Measurements from ENCODE around the gene MYBPH.
A peak's percentile ranks its signal among the peaks of the same experiment; 100 is the strongest.

Gene MYBPH, protein sequence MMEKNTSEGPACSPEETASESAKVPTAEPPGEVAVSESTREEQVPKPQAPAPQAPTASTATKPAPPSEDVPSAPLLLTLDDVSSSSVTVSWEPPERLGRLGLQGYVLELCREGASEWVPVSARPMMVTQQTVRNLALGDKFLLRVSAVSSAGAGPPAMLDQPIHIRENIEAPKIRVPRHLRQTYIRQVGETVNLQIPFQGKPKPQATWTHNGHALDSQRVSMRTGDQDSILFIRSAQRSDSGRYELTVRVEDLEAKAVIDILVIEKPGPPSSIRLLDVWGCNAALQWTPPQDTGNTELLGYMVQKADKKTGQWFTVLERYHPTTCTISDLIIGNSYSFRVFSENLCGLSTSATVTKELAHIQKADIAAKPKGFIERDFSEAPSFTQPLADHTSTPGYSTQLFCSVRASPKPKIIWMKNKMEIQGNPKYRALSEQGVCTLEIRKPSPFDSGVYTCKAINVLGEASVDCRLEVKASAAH

DNA sequence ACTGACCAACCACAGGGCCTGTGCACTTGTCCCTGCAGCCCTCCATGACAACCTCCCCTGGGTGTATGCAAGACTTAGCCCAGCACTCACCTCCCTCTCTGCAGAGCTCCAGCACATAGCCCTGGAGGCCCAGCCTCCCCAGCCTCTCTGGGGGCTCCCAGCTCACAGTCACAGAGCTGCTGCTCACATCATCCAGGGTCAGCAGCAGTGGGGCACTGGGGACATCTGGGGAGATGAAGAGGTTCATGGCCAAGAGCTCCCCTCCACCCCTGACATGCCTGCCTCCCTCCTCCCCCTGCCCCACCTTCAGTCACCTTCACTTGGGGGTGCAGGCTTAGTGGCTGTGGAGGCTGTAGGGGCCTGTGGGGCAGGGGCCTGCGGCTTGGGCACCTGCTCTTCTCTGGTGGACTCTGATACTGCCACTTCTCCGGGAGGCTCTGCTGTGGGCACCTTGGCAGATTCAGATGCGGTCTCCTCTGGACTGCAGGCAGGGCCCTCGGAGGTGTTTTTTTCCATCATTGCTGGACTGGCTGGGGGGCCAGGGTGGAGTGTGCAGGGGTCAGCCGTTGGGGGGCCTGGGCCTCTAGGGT lies at the start of gene MYBPH:
TSS of gene MYBPH (minus strand) at position 590 of the 590 bp plus-strand sequence. CDS start at position 519, 71 bp downstream.
- DNase-seq (ENCODE audit: low spot score): no peak
- FAIRE-seq: no peak

DNA sequence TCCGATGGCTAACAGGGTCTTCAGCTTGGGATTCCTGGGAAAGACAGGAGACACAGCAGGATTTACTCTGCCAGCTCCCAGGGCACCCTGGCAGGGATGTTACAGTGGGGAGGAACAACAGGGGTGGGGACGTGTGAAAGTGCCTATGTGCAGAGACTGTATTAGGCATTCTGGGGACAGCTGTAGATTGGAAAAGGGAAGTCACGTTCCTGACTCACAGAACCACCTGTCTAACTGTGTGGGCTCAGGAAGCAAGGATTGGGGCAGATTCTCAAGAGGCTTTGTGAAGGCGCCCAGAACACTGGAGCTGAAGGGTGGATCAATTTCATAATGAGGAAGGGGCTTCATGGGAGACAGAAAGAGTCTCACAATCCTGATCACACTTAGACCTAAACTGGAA lies 49.4 kb upstream of the MYBPH start:
- DNase-seq (ENCODE audit: low spot score) (no peak), FAIRE-seq (no peak)

DNA sequence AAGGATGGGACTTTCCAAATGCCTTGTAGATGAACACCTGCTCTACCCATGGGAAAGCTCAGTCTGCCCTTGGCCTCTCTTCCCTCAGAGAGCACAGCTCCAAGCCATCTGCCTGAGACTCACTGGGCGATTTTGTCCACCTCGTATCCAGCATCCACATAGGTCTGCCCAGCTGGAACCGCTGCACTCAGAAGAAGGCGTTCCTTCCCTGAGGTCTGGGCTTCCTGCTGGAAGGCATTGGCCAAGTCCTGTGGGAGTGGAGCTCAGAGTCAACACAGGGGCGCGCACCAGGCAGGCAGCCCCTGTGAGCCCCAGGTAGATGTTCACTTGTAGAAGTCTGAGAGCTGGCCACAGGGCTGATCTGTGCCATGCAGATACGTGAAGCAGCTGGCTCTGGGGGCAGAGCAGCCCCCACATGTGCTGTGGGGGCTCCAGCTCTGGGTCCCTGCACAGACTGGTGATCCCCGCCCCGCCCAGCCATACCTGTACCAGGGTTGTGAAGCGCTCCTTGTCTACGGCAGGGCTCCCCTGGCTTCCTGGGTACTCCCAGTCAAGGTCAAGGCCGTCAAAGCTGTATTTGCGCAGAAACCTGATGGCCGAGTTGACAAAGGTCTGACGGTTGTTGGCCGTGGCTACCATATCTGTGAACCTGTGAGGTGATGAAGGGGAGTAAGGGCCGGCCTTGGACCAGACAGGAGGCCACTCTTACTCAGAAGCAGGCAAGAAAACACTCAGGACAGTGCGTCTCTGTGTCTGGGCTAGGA lies 47.6 kb upstream of the MYBPH start:
- FAIRE-seq: no peak
- no peak for DNase-seq (ENCODE audit: low spot score)

DNA sequence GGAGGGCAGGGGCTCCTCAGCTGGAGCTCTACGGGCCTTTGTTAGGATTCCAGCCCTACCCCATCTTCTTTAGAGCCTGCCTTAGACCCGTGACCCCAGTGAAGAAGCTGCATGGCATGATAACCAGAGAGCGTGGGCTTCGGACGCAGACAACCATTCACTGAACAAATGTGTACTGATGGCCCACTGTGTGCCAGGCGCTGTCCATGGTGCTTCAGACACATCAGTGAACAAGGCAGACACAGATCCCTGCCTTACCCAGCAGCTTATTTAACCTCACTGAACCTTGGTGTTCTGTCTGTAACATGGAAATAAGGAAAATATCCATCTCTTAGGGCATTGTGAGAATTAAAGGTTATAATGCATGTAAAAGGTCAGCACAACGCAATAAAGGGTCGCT lies 44.3 kb upstream of the MYBPH start:
- peak; percentile 25 for DNase-seq (ENCODE audit: low spot score)
- FAIRE-seq: no peak

DNA sequence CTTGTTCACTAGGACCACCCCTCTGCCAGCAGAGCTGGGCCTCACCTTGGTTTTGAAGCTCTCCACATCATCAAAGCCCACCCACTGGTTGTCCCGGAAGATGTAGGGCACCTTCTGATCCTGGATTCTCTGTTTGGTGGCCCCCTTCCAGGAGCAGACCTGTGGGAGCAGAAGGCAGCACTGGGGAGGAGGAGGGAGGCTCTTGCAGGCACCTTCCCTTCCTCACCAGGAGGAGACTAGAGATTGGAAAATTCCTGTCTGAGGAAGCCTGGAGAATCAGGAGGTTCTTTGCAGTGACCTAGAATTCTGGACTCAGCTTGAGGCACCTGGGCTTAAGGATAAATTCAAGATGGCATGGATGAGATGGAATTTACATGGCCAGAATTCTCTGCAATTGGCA lies 43.5 kb upstream of the MYBPH start:
- FAIRE-seq: no peak

DNA sequence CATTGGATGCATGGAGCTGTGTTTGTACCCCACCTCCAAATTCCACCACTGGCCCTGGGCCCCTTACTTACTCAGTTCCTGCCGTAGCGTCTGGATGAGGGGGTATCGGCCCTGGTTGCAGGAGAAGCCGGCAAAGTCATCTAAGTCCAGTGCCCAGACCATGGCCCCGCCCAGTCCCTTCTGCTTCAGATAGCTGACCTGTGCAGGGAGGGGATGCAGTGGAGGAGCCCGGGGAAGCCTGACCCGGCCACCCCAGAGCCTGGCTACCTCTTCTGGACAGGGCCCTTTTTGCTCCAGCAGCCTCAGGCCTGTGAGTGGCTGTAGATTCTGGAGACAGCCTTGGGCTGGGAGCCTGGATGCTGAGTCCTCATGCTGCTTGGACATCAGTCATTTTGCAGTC lies 42.0 kb upstream of the MYBPH start:
- DNase-seq (ENCODE audit: low spot score) (no peak), FAIRE-seq (no peak)

More for the DNA sequence above, 43.5 kb upstream of the MYBPH start:
- DNase-seq (ENCODE audit: low spot score): no peak

DNA sequence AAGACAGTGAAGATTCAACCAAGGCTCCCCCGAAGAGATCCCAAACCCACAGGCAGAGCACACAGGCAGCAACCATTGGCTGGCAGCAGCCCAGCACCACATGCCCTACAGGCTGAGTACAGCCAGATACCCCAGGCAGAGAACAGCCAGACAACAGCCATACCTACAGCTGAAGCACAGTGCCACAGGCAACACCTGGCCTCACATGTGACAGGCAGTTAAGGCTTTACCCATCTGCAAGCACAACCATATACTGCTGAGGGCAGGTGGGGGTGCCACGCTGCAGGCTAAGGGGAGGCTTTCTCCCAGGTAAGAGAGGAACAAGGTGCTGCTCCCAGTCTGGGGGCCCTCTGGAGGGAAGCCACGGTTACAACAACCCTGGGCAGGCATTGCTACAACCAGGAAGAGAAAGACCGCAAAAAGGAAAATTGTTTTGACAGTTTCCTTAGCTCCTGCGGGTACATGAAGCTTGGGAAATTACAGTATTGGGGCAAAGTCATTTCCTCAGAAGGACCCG lies 41.6 kb upstream of the MYBPH start:
- DNase-seq (ENCODE audit: low spot score) (peak; percentile 17), FAIRE-seq (no peak)

DNA sequence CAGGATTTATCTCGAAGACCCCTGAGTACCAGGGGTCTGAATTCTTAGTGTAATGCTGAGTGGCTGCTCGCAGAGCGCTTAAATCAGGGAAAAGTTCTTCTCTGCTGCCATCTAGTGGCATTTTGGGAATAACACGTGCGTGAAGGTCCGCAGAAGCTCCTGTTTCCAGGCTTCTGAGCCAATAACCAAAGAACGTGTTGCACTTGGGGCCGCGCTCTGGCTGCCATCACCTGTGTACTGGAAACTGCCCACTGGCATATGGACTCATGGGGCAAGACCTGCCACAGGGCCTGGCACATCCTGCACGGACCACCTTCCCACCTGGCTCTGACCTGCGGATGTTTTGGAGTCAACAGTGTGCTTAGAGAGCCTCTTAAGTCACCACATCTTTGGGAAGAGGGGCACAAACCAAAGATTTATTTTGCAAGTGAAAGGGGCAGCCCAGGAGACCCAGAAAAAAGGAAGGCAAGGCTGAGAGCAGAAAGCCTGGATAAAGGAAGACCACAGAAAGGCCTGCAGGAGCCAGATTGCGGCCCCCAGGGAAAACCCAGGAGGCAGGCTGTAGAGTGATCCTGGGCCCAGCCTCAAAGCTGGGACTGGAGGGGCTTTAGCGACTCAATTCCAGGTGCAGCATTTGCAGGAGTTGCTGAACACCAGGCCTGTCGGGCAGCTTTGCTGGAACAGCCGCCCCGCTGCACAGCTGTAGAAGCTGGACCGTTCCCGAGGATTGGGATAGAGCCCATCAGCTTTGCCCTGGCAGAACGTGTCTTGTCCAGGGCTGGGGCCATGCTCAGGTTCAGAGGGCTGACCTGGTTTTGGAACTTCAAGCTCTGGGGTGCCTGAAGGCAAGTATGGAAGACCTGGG lies 40.9 kb upstream of the MYBPH start:
- peak; percentile 72 for DNase-seq (ENCODE audit: low spot score)
- no peak for FAIRE-seq

DNA sequence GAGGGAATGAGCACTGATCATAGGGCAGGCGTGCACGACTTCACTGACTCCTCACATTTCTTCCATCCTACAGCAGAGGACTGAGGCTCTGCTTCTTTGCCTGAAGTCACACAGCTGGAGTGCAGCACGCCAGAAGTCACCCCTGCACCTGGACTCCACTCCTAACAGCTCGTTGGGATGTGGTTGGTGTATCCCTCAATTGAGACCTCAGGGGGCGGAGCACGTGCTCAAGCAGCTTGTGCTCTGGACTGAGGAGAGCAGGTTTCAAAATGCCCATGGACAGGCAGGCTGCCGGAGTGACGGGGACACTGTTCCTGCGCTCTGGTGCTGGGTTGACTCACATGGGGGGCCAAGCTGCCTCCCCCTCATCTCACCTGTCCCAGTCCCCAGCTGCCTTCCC lies 39.9 kb upstream of the MYBPH start:
- DNase-seq (ENCODE audit: low spot score): no peak

DNA sequence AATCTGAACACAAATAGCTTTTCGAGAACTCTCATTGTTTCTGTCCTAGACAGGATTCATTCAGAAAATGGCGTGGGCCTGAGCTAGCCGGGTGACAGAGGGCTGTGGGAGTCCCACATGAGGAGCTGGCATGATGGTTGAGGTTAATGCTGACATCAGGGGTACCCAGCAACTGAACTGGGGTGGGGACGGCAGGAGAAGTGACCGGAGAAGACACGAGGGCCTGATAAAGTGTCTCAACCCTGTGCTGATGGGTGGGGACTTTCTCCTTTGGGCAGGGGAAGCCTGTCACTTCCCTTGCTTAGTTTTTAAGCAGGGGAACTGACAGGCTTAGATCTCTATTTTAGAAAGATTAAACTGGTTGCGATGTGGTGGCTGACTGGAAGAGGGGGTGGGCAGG lies 39.2 kb upstream of the MYBPH start:
- FAIRE-seq (no peak), DNase-seq (ENCODE audit: low spot score) (no peak)

More for the DNA sequence above, 39.9 kb upstream of the MYBPH start:
- FAIRE-seq: no peak

DNA sequence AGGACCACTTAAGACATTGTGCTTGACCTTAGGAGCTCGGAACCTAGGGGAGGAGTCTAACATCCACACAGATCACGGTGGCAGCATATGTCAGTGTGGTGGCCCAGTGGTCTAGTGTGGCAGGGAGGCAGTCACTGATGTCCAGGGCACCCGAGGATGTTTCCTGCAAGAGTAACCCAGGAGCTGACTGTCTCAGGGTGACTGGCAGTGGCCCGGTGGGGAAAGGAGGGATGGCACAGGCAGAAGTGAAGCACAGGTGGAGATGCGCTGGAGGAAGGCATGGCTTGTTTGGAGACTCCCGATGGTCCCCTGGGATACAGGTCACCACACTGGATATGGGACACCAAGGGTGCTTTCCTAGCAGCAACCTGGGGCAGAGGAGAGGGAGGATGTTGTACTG lies 37.5 kb upstream of the MYBPH start:
- DNase-seq (ENCODE audit: low spot score) (no peak), FAIRE-seq (no peak)

DNA sequence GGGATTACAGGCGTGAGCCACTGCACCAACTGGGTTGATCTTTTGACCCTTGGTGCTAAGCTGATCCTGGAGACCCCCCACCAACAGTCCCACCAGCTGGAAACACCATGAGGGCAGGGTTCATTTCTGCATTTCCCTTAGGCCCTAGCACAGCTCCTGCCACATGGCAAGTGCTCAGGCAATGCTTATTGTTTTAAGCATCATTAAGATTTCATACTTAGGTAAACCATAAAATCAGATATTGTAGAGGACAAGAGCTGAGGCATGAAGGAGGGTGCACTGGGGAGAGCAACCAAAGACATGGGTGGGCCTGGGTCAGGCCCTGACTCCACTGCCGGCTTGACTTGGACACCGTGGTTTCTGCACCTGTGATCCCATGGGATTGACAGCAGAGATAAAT lies 36.2 kb upstream of the MYBPH start:
- DNase-seq (ENCODE audit: low spot score): no peak

DNA sequence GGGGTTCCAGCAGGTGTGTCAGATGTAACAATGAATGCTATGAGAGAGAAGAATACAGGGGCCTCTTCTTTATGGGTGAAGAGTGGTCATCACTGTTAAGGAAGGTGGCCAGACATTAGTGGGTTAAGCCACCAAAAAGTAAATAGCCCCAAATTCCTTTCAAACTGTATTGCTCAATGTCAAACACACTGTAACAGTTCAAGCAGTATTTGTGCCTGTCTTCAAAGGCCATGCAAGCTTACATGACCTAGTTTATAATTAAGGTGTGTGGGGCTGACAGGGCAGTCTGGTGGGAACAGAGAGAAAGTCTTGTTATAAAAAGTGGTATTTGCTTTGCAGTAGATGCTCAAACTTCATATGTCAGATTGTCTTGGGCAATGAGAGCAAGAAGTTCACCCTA lies 35.4 kb upstream of the MYBPH start:
- FAIRE-seq: no peak
- no peak for DNase-seq (ENCODE audit: low spot score)

More for the DNA sequence above, 36.2 kb upstream of the MYBPH start:
- FAIRE-seq: no peak

DNA sequence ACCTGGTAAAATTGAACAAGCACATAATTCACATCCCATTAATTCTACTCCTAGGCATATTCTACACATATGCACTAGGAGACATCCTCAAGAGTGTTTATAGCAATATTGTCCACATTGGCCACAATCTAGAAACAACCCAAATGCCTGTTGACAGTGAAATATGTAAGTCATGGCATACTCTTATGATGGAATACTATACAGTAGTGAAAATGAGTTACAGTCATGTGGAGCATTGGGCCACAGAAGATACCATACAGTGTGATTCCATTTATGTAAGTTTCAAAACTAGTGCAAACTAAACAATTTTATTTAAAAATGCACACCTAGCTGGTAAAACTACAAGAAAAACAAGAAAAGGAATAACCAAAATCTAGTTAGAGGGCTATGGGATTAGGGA lies 34.7 kb upstream of the MYBPH start:
- no peak for FAIRE-seq
- no peak for DNase-seq (ENCODE audit: low spot score)

DNA sequence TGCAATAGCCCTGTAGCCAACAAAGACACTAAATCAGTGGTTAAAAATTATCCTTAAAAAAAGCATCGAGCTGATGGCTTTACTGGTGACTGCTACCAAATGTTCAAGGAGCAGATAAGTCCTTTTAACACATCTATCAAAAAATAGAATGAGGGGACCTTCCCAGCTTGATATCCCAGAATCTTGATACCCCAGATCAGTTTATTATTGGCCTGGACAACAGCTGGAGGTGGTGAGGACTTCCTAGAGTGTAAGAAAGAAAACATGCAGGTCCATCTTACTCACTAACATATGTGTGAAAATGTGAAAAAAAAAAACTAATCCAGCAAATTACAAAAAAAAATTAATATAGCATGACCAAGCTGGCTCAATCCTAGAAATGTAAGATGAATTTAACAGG lies 32.6 kb upstream of the MYBPH start:
- DNase-seq (ENCODE audit: low spot score) (no peak), FAIRE-seq (no peak)

DNA sequence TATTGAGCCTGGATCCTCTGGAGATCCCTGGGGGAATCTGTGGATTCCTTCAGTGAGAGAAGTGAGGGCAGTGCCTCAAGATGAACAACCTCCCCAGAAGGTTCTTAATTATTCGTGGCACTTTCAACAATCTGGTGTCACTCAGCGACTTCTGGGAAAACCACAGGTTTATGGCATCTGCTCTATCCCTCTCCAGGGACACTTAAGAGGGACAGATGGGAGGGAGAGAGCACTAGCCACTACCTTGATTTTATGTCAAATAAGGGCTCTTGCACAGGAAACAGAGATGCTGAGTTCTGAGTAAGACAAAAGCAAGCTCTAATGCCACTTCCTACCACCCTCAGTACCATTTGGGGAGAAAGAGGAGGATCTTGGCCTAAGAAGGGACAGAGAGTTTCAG lies 32.1 kb upstream of the MYBPH start:
- no peak for DNase-seq (ENCODE audit: low spot score)
- FAIRE-seq: no peak

DNA sequence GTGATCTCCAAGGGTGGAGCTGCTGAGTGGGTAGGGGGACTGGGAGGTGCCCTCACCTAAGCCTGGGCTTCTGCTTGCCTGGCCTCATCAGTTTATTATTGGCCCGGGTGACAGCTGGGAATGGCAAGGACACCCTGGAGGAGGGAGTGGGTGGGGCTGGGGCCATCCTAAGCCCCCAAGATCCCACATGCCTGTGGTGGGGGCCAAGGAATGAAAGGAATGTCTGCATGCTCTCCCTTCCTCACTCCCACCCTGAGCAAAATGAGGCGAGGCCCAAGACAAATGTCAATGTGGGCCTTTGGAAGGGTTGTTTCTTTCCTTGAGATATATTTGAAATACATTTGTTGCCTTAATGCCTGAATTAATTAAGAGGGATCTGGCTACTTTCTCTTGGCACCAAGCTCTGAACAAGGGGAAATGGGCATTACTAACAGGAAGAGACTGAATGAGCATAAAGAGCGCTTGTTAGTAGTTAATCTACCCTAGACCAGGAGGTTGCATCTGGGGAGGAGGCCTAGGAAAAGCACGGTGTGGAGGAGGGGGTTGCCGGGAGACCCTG lies 30.6 kb upstream of the MYBPH start:
- no peak for FAIRE-seq
- DNase-seq (ENCODE audit: low spot score): no peak

DNA sequence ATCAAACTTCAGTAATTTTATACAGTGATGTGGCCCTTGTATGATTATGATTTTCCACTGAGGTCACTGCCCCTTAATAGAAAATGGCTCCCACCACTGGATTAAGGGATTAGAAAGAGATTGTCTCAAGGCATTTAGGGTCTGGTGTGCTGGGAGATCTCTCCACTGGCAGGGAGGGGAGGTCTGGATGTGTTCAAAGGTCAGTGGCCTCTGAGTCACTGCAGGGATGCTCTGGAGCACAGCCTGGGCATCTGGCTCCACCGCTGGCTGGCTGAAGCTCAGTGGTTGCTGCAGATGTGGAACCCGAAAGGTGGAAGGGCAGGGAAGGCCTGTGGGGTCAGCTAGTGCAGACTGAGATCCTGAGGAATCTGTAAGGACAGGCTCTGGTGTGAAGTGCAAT lies 29.1 kb upstream of the MYBPH start:
- FAIRE-seq (no peak), DNase-seq (ENCODE audit: low spot score) (no peak)

DNA sequence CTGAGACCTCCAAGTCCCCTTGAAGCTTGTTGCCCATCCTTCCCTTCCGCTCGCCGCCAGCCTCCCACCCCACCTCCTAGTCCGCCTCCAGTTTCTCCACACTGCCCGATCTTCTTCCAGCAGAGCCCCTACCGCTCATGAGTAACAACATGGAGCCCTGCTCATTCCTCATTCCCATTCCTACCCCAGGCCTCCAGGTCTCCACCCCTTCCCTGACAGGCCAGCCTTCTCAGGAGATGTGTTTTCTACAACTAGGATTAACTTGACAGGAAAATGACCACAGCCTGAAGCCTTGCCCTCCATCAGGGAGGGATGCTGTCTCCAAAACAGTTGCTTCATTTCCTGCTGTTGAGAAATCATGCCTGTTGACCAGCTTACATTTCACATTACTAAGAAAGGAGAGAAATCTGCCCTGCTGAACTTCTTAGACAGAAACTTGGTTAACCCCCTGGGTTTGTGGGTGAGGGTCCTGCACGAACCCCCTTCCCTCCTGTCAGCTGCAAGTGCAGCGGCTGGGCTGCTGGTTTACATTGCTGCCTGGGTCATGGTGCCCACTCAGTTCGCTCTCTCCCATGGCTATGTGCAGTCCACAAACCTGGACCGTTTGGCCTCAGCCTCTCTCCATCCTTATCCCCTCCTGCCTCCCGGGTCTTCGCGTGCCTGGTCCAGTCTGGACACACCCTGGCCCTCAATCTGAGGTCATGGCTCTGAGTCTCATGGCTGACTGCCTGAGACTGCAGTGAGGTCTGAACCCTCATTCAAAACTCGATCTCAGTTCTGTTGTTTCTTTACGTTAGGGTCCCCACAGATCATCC lies 27.0 kb upstream of the MYBPH start:
- no peak for FAIRE-seq
- DNase-seq (ENCODE audit: low spot score): no peak
